Measurements from ENCODE around the gene STK32B.

- TF ChIP-seq POLR2A (IDR thresholded peaks at IDR 0.05) (no peak), CTCF (IDR thresholded peaks at IDR 0.05) (no peak)
Measured at GRCh38 chr4:5037553-5038551, 13.4 kb upstream of the STK32B start.

Measured in heart left ventricle (tissue), 13 donors.